ENCODE measurements around the gene TBXAS1. TPM values are rescaled to one million over a fixed set of nuclear protein-coding genes. Genes with fewer than 3 reads are reported as not detected.
"Not testable (repeated sequence)": the region's sequence is repeated elsewhere in the genome, so short reads cannot be mapped to it uniquely, and the experiment has no call there.

TBXAS1 gene
- total RNA-seq, 2 donors from 2014 or later: 3.6 to 10.6 TPM

DNA sequence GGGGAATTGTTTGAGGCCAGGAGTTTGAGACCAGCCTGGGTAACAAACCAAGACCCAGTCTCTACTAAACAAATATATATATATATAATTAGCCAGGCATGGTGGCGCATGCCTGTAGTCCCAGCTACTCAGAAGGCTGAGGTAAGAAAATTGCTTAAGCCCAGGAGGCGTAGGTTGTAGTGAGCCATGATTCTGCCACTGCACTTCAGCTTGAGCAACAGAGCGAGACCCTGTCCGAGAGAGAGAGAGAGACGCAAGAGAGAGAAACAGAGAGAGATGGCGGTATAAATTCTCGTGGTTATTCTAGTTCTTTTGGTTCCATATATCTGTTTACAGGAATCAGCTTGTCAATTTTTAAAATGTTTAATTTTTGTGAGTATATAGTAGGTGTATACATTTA, 94.0 kb downstream of the TBXAS1 start:
- TF ChIP-seq, protein P1, sequence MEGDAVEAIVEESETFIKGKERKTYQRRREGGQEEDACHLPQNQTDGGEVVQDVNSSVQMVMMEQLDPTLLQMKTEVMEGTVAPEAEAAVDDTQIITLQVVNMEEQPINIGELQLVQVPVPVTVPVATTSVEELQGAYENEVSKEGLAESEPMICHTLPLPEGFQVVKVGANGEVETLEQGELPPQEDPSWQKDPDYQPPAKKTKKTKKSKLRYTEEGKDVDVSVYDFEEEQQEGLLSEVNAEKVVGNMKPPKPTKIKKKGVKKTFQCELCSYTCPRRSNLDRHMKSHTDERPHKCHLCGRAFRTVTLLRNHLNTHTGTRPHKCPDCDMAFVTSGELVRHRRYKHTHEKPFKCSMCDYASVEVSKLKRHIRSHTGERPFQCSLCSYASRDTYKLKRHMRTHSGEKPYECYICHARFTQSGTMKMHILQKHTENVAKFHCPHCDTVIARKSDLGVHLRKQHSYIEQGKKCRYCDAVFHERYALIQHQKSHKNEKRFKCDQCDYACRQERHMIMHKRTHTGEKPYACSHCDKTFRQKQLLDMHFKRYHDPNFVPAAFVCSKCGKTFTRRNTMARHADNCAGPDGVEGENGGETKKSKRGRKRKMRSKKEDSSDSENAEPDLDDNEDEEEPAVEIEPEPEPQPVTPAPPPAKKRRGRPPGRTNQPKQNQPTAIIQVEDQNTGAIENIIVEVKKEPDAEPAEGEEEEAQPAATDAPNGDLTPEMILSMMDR (IDR thresholded peaks at IDR 0.05): no peak
- no peak for TF ChIP-seq POLR2A (IDR thresholded peaks at IDR 0.05)
- H3K4me3 ChIP-seq: no peak overlapping the region
- no peak overlapping the region for H3K27ac ChIP-seq
- intact Hi-C loops (cut with DNase I): no loop called here
- H3K36me3 ChIP-seq (replicated peaks in 1 of 2; ENCODE audit: insufficient read depth in 1 of 2, low read depth in 2 of 2): no peaks in the 10 kb centered on the region
- no peaks in the 10 kb centered on the region for H3K27me3 ChIP-seq
- DNase-seq (no peak), ATAC-seq (no peak)
- no peaks in the 10 kb centered on the region for H3K9me3 ChIP-seq
- H3K4me1 ChIP-seq: no peaks in the 10 kb centered on the region
- 73 to 82% methylated on average over 7 of the region's 7 CpGs for WGBS, 2 donors

DNA sequence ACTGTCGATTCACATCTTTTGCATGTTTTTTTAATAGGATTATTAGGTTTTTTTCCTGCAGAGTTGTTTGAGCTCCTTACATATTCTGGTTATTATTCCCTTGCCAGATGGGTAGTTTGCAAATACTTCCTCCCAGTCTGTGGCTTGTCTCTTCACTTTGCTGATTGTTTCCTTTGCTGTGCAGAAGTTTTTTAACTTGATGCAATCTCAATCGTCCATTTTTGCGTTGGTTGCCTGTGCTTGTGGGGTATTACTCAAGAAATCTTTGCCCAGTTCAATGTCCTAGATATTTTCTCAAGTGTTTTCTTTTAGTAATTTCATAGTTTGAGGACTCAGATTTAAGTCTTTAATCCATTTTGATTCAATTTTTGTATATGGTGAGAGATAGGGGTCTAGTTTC, 95.4 kb downstream of the TBXAS1 start:
- no peak for ATAC-seq
- no peak overlapping the region for H3K27ac ChIP-seq

DNA sequence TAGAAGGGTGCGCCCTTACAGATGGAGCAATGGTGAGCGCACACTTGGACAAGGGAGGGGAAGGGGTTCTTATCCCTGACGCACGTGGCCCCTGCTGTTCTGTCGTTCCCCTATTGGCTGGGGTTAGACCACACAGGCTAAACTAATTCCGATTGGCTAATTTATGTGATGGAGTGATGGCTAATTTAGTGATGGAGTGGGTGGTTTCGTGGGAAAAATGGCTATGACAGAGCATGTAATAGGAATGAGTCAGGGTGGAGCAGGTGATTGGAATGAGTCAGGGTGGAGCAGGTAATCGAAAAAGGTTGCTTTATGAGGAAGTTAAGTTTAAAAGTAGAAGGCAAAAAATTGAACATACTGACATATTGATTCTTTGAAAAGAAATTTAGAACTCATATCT, 100.2 kb downstream of the TBXAS1 start:
- H3K9me3 ChIP-seq; H3K27me3 ChIP-seq; H3K27ac ChIP-seq; H3K36me3 ChIP-seq (replicated peaks in 1 of 2; ENCODE audit: insufficient read depth in 1 of 2, low read depth in 2 of 2); ATAC-seq; intact Hi-C loops (cut with DNase I); H3K4me3 ChIP-seq; H3K4me1 ChIP-seq; DNase-seq: not testable (repeated sequence)
- 82 to 87% methylated on average over 8 of the region's 8 CpGs for WGBS, 2 donors

More for the DNA sequence above, 95.4 kb downstream of the TBXAS1 start:
- no peaks in the 10 kb centered on the region for H3K36me3 ChIP-seq (replicated peaks in 1 of 2; ENCODE audit: insufficient read depth in 1 of 2, low read depth in 2 of 2)
- H3K4me1 ChIP-seq: no peaks in the 10 kb centered on the region
- DNase-seq: no peak
- intact Hi-C loops (cut with DNase I): no loop called here
- H3K4me3 ChIP-seq: no peak overlapping the region
- WGBS, 2 donors: 45 to 85% methylated on average over 3 of the region's 3 CpGs
- H3K27me3 ChIP-seq: no peaks in the 10 kb centered on the region
- H3K9me3 ChIP-seq: no peaks in the 10 kb centered on the region
- no peak for TF ChIP-seq POLR2A (IDR thresholded peaks at IDR 0.05)
- TF ChIP-seq, protein P1 (IDR thresholded peaks at IDR 0.05): no peak

DNA sequence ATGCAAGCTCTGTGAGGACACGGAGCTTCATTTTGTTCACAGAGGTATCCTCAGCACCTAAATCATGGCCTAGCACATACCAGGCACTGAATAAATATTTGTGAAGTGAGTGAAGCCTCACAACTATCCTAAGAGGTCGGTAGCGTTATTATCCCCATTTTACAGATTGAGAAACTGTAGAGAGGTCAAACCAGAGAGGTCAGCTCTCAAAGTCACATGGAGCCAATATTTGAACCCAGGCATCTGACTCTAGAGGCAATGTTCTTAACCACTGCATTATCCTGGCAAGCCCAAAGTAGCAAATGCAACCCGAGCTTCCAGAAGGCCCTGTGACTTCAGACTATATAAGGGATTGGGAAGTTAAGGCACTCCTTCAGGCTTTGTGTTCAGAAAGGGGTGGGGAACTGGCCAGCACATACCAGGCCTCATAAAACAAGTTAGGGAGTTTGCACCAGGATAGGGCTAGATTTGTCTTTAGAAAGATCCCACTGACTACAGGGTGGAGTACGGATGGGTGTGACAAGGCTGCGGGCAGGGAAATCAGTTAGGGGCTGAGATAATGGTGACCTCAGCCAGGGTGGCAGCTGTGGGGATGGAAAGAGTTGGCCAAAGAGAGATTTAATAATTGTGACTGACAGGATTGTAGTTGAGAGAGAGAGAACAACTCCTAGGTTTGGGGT, 101.4 kb downstream of the TBXAS1 start:
- Histone ChIP-seq H3K9me3 (no peaks in the 10 kb centered on the region), H3K27me3 (no peaks in the 10 kb centered on the region)
- intact Hi-C loops (cut with DNase I): no loop called here

DNA sequence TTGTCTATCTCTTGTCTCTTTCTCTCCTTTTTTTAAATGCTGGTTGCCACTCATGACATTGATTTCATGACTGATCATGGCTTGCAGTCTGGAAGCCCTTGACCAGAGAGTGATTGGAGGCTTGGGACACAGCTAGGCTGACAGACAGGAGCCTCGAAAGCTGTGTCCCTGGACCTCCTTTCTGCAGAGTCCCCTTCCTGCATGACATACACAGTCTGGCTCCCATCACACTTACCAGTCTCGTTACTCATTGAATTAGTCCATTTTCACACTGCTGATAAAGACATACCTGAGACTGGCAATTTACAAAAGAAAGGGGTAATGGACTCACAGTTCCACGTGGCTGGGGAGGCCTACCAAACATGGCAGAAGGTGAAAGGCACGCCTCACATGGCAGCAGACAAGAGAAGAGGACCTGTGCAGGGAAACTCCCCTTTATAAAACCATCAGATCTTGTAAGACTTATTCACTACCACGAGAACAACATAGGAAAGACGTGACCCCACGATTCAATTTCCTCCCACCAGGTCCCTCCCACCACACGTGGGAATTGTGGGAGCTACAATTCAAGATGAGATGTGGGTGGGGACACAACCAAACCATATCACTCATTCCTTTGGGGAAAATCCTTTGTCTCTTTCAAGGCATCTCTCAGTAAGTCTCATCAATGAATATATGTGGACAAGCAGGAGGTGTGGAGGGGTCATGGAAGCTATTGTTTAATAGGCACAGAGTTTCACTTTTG, 102.3 kb downstream of the TBXAS1 start:
- ATAC-seq: no peak

More for the DNA sequence above, 101.4 kb downstream of the TBXAS1 start:
- H3K36me3 ChIP-seq (replicated peaks in 1 of 2; ENCODE audit: insufficient read depth in 1 of 2, low read depth in 2 of 2): no peaks in the 10 kb centered on the region
- no peaks in the 10 kb centered on the region for H3K4me1 ChIP-seq
- H3K27ac ChIP-seq: no peak overlapping the region
- no peak for ATAC-seq
- 90% methylated on average over 6 of the region's 6 CpGs for WGBS, 2 donors
- DNase-seq: no peak
- no peak for TF ChIP-seq POLR2A (IDR thresholded peaks at IDR 0.05)
- TF ChIP-seq, protein P1 (IDR thresholded peaks at IDR 0.05): no peak
- H3K4me3 ChIP-seq: no peak overlapping the region

More for the DNA sequence above, 102.3 kb downstream of the TBXAS1 start:
- no peaks in the 10 kb centered on the region for H3K36me3 ChIP-seq (replicated peaks in 1 of 2; ENCODE audit: insufficient read depth in 1 of 2, low read depth in 2 of 2)
- no peaks in the 10 kb centered on the region for H3K27me3 ChIP-seq
- no peak overlapping the region for H3K27ac ChIP-seq
- H3K9me3 ChIP-seq: no peaks in the 10 kb centered on the region
- intact Hi-C loops (cut with DNase I): no loop called here
- DNase-seq: no peak
- WGBS, 2 donors: 59 to 63% methylated on average over 8 of the region's 8 CpGs
- no peaks in the 10 kb centered on the region for H3K4me1 ChIP-seq
- TF ChIP-seq POLR2A (IDR thresholded peaks at IDR 0.05): no peak
- TF ChIP-seq, protein P1 (IDR thresholded peaks at IDR 0.05): no peak
- no peak overlapping the region for H3K4me3 ChIP-seq
